CD4-positive, alpha-beta T cell treated with Interleukin-4 for 1 hour (primary cell): ENCODE measurements around the gene HAGH.
"Not testable (repeated sequence)": the region's sequence is repeated elsewhere in the genome, so short reads cannot be mapped to it uniquely, and the experiment has no call there.

Experiments used
- DNase-seq, 2 donors: peaks; one replicate each; pipeline ENCODE4 v3.0.0-alpha.2; 2020 to 2022

HAGH gene

DNA sequence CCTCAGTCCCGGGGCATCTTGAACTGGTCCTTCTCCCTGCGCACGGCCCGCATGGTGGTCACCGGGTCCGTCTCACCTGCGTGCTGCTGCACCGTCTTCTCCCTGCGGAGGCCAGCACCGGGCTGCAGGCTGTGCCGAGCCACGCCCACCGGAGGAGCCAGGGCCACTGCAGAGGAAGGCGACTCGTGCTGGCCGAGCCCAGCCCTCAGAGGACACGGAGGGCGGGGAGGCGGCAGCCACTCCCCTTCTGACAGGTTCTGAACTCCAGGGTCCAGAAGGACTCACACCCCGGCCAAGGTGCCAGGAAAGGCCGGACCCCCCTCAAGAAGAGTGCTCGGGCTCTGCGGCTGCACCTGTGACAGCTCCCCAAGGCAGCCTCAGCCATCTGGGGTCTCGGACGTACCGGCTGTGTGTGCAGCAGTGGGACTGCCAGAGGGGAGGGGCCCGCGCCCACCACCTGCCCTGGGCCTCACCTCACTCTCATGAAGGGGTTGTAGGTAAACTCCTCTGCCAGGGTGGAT is 17.3 kb downstream of the HAGH start:
- no peak for DNase-seq

DNA sequence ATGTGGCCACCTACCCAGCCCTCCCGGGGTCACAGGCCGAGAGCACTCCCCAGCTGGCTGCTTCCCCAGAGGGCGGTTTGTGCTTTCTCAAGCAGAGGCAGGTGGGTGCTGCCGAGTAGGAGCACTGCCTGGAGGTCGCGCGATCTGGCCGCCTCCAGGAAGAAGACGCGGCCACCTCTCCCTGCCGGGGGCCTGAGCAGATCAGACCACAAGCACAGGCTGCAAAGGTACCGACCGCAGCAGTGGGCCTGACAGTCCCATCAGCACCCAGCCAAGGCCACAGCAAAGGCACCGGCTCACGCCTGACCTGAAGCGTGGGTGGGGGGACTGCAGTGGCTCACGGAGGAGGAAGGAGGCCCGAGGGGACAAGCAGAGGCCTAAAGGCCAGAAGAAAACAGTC is 17.9 kb downstream of the HAGH start:
- DNase-seq: no peak

DNA sequence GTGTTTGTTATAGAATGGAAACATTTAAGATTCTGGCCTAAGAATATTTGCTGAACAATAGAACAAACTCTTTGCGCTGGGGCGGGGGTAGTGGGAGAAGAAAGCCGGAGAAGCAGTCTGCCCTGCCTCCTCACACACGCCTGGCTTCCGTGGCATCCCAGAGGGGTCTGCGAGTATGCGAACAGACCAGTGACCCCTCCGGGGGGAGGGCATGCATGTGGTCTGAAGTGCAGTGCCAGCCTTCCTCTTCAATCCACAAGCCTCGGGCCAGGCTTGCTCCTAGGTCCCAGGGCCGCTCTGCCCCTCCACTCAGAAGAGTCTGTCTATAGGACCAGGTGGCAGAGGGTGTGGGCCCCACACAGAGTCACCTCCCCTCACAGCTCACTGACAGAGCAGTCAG is 19.0 kb downstream of the HAGH start:
- DNase-seq: no peak

DNA sequence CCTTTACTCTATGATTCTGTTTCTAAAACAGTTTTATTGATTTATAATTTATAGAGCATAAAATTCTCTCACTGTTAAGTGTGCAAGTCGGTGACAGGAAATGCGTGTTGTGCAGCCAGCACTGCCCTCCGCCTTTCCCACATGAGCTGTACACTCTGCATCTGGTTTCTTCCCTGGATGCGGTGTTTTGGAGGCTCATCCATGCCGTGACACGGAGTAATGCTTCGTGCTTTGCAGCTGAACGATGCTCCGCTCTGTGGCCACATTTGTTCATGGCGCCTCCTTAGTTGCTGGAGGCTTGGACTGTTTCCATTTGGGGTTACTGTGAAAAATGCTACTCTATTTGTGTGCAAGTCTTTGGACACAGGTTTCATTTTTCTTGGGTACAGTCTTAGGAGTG is 25.9 kb downstream of the HAGH start:
- no peak for DNase-seq

DNA sequence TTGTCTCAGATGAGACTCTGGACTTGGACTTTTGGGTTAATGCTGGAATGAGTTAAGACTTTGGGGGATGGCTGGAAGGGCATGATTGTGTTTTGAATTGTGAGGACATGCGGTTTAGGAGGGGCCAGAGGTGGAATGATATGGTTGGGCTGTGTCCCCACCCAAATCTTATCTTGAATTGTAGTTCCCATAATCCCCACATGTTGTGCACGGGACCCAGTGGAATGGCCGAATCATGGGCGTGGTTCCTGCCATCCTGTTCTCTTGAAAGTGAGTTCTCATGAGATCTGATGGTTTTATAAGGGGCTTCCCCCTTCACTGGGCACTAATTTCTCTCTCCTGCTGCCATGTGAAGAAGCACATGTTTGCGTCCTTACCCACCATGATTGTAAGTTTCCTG is 27.4 kb downstream of the HAGH start:
- DNase-seq: not testable (repeated sequence)

DNA sequence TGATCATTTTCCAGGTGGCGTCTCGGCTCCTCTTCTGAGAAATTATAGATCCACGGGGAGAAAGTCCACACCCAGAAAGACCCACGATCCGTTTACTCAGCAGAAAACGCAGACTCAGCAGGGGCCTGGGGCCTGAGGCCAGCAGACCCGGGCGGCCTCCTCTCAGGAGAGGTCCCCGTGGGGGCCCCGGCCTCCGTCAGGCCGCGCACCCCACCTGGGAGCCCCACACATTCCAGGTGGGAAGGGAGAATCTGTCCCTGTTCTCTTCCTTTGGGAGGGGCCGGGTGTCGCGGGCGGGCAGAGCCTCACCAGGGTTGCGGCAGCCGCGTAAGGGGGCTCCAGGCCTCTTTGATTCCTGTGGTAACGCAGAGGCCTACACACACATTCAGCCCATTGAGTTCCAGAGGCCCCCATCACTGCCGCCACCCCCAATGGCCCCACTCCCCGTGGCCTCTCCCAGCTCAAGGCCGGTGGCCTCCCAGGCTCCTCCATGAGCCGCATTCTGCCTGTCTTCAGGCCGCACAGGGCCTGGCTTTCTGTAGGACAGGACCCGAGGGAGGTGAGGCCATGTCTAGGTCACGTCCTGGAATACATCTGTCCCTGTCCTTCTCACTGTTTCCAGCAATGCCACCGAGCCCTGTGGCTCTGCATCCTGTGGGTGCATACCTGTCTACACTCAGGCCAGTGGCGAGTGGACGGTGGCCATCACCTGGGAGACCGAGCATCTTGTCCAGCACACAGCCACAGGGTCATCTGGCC is 31.5 kb downstream of the HAGH start:
- no peak for DNase-seq

DNA sequence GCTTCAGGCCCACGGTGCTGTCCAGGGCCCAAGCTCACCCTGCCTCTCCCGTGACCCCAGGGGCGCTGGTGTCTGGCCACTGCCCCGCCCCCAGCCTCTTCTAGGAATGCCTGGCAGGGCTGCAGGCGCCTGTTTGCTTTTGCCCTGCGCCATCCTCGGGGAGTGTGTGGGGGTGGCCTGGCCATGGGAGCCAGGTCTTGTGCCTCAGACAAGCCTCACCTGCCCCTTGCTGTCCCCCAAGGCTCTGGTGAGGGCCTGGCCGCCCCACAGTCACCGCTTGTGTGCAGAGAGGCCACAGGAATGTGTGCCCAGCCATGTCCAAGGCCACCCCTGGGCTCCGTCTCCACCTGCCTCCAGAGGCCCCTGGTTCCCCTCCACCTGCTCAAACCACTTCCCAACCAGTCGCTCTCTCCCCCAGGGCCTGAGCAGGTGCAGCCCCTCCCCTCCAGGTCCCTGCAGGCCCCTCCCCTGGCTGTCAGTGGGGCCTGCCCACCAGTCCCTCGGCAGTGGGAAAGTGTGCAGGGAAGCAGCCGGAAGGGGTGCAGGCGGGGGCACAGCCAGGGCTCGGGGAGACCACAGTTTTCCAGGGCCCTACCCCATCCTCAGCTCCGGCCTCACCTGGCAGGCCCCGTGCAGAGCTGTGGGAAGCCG is 32.3 kb downstream of the HAGH start:
- DNase-seq: no peak

DNA sequence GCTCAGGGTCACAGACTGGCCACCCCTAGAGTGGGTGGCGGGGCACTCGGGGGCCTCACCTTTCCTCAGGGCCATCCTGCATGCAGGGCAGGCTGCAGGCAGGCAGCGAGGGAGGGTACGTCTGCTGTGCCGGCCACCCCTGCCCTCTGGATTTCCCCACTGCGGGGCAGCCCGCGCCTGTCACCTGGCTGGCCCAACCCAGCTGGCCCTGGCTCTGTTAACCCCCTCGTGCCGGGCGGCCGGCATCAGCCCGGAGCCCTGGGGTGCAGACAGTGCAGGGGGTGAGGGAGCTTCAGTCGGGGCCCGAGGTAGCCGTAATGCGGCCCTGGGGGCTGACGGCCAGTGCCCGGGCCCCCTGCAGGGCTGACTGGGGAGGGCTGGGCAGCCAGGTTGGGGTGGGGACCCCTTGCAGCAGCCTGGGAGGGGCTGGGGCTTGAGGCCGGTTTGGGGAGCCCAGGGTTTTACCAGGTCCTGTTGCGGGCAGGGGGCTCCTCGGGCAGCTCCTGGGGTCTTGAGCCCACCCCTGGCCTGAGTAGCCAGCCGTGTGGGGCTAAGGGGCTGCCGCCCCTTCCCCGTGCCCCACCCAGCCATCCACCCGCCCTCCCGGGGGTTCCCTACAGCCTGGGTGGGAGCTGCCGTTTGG is 32.9 kb downstream of the HAGH start, which contains the start of gene IGFALS:
Gene IGFALS, minus strand, starts transcription at position 128 of the 643 bp plus-strand sequence. Its CDS starts 53 bp downstream, at position 75.
- DNase-seq: no peak

DNA sequence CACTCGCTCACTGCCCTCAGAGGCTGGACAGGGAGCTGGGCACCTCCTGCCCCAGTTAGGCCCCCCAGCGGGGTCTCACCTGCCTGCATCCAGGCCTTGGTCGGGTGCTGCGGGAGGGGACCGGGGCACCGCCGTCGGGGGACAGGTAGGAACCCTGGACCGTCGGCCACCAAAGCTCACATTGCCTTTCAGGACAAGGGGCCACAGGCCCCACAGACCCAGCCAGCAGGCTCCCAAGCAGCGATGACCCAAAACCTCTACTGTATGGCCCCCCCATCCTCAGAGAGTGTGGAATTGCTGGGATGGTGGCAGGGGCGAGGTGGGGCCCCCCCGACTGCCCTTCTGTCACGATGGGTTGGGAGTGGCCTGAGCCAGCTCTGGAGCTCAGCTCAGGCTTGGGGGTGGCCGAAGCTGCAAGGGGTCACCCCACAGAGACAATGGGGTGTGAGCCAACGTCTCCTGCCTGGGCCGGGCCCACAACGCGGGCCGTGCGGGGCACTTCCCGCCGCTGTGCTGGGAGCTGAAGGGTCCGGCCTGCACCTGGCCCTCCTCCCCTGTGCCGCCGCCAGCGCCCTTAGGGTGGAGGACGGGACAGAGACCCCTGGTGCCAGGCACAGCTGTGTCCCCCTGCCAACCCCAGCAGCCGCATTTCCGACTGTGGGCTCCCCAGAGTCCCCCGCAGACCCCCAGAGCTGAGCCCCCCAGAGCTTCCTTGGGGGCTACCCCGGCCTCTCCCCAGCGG is 33.6 kb downstream of the HAGH start:
- no peak for DNase-seq

DNA sequence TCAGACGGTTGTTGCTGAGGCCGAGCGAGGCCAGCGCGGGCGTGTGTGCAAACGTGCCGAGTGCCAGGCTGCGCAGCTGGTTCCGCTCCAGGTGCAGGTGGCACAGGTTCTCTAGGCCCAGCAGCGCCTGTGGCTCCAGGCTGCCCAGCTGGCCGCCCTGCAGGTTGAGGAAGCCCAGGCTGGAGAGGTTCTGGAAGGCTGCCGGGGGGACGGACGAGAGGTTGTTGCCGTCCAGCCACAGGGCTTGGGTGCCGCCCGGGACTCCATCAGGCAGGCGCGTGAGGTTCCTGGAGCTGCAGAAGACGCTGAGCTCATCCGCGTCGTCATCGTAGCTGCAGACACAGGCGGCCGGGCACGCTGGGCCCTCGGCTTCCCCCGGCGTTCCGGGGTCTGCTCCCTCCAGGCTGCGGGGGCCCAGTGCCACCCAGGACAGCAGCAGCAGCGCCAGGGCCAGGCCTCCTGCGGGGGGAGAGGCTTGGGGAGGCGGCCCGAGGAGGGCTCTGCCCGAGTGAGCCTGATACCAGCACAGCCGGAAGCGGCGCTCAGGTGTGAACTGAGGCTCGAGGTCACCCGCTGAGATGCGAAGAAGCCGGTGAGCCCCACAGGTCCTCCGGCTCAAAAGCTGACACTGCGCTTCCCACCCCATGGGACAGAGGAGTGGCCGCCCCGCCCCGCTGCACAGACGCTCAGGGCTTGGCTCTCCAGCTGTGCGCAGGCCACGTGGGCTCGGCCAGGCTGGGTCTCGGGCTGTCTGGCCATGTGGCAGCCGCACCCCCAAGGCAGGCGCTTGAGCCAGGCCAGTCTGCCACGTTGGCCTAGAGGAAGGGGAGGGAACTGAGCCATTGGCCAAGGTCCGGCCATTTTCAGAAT is 34.4 kb downstream of the HAGH start:
- DNase-seq: no peak

DNA sequence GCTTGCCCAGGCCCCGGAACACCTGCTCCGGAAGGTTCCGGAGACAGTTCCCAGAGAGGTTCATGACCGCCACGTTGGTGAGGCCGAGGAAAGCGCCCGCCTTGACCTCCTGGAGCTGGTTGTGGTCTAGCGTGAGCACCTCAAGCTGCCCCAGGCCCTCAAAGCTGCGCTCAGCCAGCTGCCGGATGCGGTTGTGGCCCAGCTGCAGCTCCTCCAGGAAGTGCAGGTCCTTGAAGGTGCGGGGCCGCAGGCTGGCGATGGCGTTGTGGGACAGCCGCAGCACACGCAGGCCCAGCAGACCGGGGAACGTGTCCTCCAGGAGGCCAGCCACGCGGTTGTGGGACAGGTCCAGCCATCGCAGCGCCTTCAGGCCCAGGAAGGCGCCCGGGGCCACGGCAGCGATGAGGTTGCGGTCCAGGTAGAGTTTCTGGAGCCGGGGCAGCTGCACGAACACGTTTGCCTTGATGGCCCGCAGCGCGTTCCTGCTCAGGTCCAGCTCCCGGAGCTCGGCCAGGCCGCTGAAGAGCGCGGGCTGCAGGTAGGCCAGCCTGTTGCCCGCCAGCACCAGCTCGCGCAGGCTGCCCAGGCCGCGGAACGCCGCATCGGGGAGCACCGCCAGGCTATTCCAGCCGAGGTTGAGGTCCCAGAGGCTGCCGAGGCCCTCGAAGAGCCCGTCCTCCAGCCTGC is 35.2 kb downstream of the HAGH start:
- DNase-seq: no peak

DNA sequence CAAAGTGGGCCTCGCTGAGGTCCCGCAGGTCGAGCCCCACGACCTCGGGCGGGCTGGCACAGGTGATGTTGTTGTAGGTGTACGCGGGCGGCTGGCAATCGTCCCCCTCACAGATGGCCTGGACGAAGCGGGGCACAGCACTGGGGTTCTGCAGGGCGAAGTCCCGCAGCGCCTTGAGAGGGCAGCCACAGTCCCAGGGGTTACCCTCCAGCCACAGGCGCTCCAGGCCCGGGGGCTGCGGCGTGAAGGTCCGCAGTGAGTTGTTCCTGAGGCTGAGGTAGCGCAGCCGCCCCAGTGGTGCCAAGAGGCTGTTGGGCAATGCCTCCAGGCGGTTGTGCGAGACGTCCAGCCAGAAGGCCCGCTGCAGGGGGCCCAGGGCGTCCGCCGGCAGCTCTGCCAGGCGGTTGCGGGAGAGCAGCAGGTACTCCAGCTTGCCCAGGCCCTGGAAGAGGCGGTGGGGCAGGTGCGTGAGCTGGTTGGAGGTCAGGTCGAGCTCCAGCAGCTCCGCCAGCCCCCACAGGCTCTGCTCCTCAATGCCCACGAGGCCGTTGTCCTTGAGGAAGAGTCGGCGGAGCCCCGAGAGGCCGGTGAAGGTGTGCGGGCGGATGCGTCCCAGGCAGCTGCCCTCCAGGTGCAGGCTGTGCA is 35.9 kb downstream of the HAGH start:
- DNase-seq: no peak

DNA sequence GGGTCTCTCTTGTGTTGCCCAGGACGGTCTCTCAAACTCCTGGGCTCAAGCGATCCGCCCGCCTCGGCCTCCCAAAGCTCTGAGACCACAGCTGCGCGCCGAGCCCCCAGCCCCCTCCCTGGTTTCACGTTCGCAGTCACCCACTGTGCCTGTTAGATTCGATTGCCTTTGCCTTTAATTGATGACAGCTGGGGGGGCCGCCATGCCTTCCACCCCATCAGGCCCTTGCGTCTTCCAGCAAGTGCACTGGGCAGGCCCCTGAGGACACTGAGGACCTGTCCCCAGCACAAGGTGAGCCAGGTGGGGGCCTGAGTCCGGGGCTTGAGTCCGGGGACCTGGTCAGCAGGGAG is 36.4 kb downstream of the HAGH start:
- DNase-seq: no peak

DNA sequence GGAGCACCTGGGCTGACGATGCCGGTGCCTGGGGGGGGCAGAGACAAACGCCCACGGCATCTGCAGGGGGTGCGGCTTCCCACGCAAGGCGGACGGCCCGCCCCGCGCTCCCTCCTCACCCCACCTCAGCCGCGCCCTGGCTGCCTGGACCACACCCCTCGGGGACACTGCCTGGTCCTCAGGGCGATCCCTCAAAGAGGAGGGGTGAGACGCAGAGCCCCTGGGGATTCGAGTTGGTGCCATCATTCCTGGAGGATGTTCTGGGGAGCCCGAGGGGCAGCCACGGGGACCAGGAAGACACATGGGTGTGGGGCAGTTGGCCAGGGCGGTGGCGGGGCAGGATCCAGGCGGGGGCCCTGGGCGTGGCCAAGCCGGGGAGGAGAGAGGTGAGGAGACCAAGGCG is 37.0 kb downstream of the HAGH start:
- no peak for DNase-seq

DNA sequence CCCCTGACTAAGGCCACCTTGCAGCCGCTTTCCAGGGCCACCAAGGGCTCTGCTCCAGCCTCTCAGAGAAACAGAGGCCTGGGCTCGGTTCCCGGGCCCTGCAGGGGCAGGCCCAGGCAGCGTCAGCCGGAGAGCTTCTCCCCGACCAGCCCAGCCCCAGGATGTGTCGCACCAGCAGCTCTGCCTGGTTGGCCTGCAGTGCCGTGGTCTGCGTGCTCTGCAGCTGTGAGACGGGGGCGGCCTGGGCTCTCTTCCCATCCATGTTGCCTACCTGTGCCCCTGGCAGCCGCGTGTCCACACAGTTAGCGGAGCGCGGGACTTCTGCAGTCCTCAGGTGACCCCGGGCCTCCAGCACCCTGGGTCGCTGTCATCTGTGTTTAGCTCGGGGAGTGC is 37.9 kb downstream of the HAGH start:
- DNase-seq: no peak

DNA sequence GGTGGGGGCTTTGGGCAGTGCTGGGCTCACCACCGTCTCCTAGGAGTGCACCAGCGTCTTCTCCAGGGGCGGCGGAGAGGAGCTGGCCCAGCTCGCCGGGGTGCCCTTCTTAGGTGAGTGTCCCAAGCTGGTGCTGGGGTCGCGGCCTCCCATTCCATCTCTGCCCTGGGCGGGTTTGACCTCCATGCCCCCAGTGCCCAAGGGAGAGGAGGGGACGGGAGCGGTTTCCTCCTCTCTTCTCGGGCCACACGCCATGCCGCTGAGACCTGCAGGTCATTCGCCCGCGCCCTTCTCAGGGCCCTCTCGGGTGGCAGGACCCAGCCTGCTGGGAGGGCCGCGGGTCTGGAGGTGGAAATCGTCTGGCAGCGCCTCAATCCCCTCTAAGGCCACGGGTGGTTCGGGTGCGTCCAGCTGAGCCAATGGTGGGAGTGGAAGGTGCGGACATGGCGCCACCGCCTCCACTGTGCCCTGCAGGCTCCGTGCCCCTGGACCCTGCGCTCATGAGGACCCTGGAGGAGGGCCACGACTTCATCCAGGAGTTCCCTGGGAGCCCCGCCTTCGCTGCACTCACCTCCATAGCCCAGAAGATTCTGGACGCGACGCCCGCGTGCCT is 38.4 kb downstream of the HAGH start:
- no peak for DNase-seq

DNA sequence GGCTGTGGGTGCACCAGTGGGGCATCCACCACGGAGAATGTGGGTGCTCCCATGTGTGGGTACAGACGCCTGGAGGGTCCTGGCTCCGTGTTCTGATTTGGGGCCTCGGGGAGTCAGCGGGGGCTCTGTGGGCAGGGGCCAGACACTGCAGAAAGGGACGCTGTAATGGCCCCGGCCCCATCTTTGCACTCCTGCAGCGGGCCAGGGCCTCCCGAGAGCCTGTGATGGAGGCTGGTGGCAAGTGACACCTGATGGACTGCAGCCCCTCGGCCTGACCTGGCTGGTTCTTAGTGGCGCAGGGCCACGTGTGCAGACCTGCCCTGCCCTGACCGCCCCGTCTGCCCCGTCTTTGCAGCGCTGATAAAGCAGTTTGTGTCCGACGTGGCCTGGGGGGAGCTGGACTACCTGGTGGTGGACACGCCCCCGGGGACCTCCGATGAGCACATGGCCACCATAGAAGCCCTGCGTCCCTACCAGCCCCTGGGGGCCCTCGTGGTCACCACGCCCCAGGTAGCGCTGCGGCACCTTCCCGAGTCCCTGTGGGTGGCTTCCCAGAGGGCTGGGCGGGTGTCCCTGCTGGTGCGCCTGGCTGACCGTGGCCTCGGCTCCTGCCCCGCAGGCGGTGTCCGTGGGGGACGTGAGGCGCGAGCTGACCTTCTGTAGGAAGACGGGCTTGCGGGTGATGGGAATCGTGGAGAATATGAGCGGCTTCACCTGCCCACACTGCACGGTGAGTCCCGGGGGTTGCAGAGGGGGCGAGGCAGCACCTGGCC is 39.1 kb downstream of the HAGH start:
- DNase-seq: no peak

DNA sequence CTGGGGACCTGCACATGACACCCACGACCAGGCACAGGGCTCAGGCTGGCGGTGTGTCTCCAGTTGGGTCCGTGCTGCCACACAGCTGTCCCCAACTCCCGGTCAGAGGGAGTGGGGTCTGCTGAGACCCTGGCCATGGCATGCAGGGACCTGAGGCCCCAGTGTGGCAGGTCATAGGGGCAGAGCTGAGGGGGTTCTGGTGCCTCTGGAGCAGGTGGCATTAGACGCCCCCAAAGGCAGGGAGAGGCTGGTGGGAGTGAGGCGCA is 39.6 kb downstream of the HAGH start:
- no peak for DNase-seq

DNA sequence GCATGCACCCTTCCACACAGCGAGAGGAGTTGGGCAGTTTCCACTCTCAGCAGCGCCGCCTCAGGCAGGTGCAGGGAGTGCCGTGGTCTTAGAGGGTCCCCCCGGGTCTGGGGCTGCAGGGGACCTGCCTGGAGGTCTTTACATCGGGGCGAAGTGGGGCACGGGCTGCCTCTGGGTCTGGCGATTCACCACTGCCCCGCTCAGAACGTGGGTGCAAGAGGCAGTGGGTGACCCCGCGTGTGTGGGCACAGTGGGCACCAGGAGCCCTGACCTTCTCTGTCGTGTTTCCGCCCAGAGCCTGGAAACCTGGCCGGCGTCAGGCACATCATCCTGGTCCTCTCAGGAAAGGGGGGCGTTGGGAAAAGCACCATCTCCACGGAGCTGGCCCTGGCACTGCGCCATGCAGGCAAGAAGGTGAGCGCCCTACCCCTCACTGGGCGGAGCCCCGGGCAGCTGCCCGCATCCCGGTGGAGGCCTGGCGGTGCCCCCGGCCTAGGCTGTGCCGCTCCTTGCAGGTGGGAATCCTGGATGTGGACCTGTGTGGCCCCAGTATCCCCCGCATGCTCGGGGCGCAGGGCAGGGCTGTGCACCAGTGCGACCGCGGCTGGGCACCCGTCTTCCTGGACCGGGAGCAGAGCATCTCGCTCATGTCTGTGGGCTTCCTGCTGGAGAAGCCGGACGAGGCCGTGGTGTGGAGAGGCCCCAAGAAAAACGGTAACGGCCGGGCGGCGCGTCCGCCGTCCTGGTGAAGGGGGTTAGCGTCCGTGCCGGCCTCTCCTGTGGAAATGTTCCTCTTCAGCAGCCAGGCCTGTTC is 40.2 kb downstream of the HAGH start:
- no peak for DNase-seq
